H9 (cell line): ENCODE data around the gene SPOP. TPM values are rescaled to one million over a fixed set of nuclear protein-coding genes. Genes with fewer than 3 reads are reported as not detected.

Experiments used
- DNase-seq: peaks from one replicate; pipeline ENCODE4 v3.0.0-alpha.2; 2017
- H2AFZ ChIP-seq: one replicate; pipeline ENCODE4 v1.6.1; 2013; ENCODE audit warnings: mild to moderate bottlenecking, low read length, control low read depth, moderate library complexity
- H2AK5ac ChIP-seq: 2 replicates; pipeline ENCODE4 v1.6.1; 2013; ENCODE audit warnings: low read length, control low read depth, mixed read lengths; ENCODE audit not compliant: insufficient read length
- H2BK120ac ChIP-seq: one replicate; pipeline ENCODE4 v1.6.1; 2013; ENCODE audit warnings: low read depth, mild to moderate bottlenecking, low read length, control low read depth, inconsistent platforms; ENCODE audit not compliant: poor library complexity, severe bottlenecking
- H2BK12ac ChIP-seq: 2 replicates; pipeline ENCODE4 v1.6.1; 2013; ENCODE audit warnings: low read length, control low read depth, mixed read lengths, low read depth; ENCODE audit not compliant: insufficient read length
- H2BK15ac ChIP-seq: 2 replicates; pipeline ENCODE4 v1.6.1; 2013; ENCODE audit warnings: low read depth, low read length, control low read depth
- H2BK20ac ChIP-seq: one replicate; pipeline ENCODE4 v1.6.1; 2013; ENCODE audit warnings: low read depth, mild to moderate bottlenecking, low read length, control low read depth, inconsistent platforms; ENCODE audit not compliant: poor library complexity, severe bottlenecking
- H2BK5ac ChIP-seq: 2 replicates; pipeline ENCODE4 v1.6.1; 2013; ENCODE audit warnings: low read length, control low read depth, mixed read lengths; ENCODE audit not compliant: insufficient read length
- H3K14ac ChIP-seq: 2 replicates; pipeline ENCODE4 v1.6.1; 2013; ENCODE audit warnings: low read length, control low read depth; ENCODE audit not compliant: insufficient read depth
- H3K18ac ChIP-seq: 2 replicates; pipeline ENCODE4 v1.6.1; 2013; ENCODE audit warnings: low read depth, mild to moderate bottlenecking, mixed read lengths, low read length, control low read depth; ENCODE audit not compliant: insufficient read length
- H3K23ac ChIP-seq: 2 replicates; pipeline ENCODE4 v1.6.1; 2013; ENCODE audit warnings: low read length, control low read depth, mixed read lengths, low read depth; ENCODE audit not compliant: insufficient read length
- H3K23me2 ChIP-seq: 2 replicates; pipeline ENCODE4 v1.6.1; 2013; ENCODE audit warnings: low read depth, mild to moderate bottlenecking, mixed read lengths, low read length, control low read depth; ENCODE audit not compliant: insufficient read length, poor library complexity, severe bottlenecking
- H3K27ac ChIP-seq: 2 replicates; pipeline ENCODE4 v1.5.1; 2013; ENCODE audit warnings: low read length, control low read depth, mixed read lengths, low read depth; ENCODE audit not compliant: insufficient read length
- H3K27me3 ChIP-seq: 2 replicates; pipeline ENCODE4 v1.6.1; 2013; ENCODE audit warnings: low read length, control low read depth, inconsistent platforms; ENCODE audit not compliant: insufficient read depth
- H3K4ac ChIP-seq: 2 replicates; pipeline ENCODE4 v1.6.1; 2013; ENCODE audit warnings: low read depth, mild to moderate bottlenecking, control low read depth, inconsistent platforms, low read length, moderate library complexity
- H3K4me1 ChIP-seq: 2 replicates; pipeline ENCODE4 v1.6.1; 2013; ENCODE audit warnings: low read length, control low read depth, inconsistent platforms; ENCODE audit not compliant: insufficient read depth
- H3K4me2 ChIP-seq: 2 replicates; pipeline ENCODE4 v1.6.1; 2013; ENCODE audit warnings: low read length, control low read depth, mixed read lengths; ENCODE audit not compliant: insufficient read length, insufficient read depth
- H3K56ac ChIP-seq: 2 replicates; pipeline ENCODE4 v1.6.1; 2013; ENCODE audit warnings: low read depth, mild to moderate bottlenecking, mixed read lengths, low read length, control low read depth; ENCODE audit not compliant: insufficient read length
- H3K79me1 ChIP-seq: 2 replicates; pipeline ENCODE4 v1.6.1; 2013; ENCODE audit warnings: low read depth, mild to moderate bottlenecking, moderate library complexity, low read length, control low read depth, inconsistent platforms; ENCODE audit not compliant: insufficient read depth, poor library complexity, severe bottlenecking
- H3K79me2 ChIP-seq: 2 replicates; pipeline ENCODE4 v1.6.1; 2013; ENCODE audit warnings: low read length, control low read depth, inconsistent platforms; ENCODE audit not compliant: insufficient read depth
- H3K9ac ChIP-seq: 2 replicates; pipeline ENCODE4 v1.6.1; 2013; ENCODE audit warnings: low read length, control low read depth, mixed read lengths; ENCODE audit not compliant: insufficient read length; ENCODE audit errors: extremely low read depth
- H3K9me3 ChIP-seq: one replicate; pipeline ENCODE4 v1.6.1; 2013; ENCODE audit warnings: low read depth, low read length, inconsistent platforms; ENCODE audit not compliant: control insufficient read depth
- H3T11ph ChIP-seq: one replicate; pipeline ENCODE4 v1.6.1; 2013; ENCODE audit warnings: mild to moderate bottlenecking, low read length, control low read depth, inconsistent platforms
- H4K20me1 ChIP-seq: one replicate; pipeline ENCODE4 v1.6.1; 2013; ENCODE audit not compliant: control insufficient read depth, insufficient read length, insufficient read depth
- H4K5ac ChIP-seq: 2 replicates; pipeline ENCODE4 v1.6.1; 2013; ENCODE audit warnings: low read depth, mild to moderate bottlenecking, mixed read lengths, low read length, control low read depth; ENCODE audit not compliant: insufficient read length
- H4K8ac ChIP-seq: replicated peaks from 2 replicates; pipeline ENCODE4 v1.6.1; 2013; ENCODE audit warnings: low read length, control low read depth, mixed read lengths, low read depth; ENCODE audit not compliant: insufficient read length
- H4K91ac ChIP-seq: 2 replicates; pipeline ENCODE4 v1.6.1; 2013; ENCODE audit warnings: low read depth, mild to moderate bottlenecking, moderate library complexity, mixed read lengths, low read length, control low read depth; ENCODE audit not compliant: insufficient read length
- H3K27ac Mint-ChIP-seq, 3 experiments: 2 replicates in 2 of 3; 3 replicates in 1 of 3; pipeline ENCODE4 v1.8.0; 2020 to 2021; ENCODE audit warnings: mixed read lengths in 3 of 3, mild to moderate bottlenecking in 1 of 3, moderate library complexity in 1 of 3
- H3K27me3 Mint-ChIP-seq: 2 replicates; pipeline ENCODE4 v1.8.0; 2021; ENCODE audit warnings: low read depth, mild to moderate bottlenecking, moderate library complexity, mixed read lengths
- H3K36me3 Mint-ChIP-seq, 3 experiments: 2 replicates in 2 of 3; 3 replicates in 1 of 3; pipeline ENCODE4 v1.8.0; 2020 to 2021; ENCODE audit warnings: low read depth in 3 of 3, mixed read lengths in 3 of 3; ENCODE audit not compliant: insufficient read depth in 1 of 3
- H3K4me1 Mint-ChIP-seq, 2 experiments: 2 replicates each; pipeline ENCODE4 v1.8.0; 2020; ENCODE audit warnings: mixed read lengths in 2 of 2
- H3K4me3 Mint-ChIP-seq, 2 experiments: 2 replicates in 1 of 2; 3 replicates in 1 of 2; pipeline ENCODE4 v1.8.0; 2020 to 2021; ENCODE audit warnings: mild to moderate bottlenecking in 2 of 2, mixed read lengths in 2 of 2, moderate library complexity in 1 of 2
- H3K9me3 Mint-ChIP-seq, 2 experiments: 2 replicates in 1 of 2; 3 replicates in 1 of 2; pipeline ENCODE4 v1.8.0; 2020; ENCODE audit warnings: mild to moderate bottlenecking in 2 of 2, mixed read lengths in 2 of 2, moderate library complexity in 1 of 2
- CTCF ChIP-seq: fragments of 200-600 bp; sonication (generic); conservative IDR thresholded peaks from 3 replicates; pipeline ENCODE4 v1.8.0; 2021; ENCODE audit warnings: antibody characterized with exemption, mild to moderate bottlenecking
- WGBS: extraction: QIAGEN DNeasy Blood & Tissue Kit; methylation state at CpG from one replicate; pipeline ENCODE4 v1.1.7; 2013; ENCODE audit warnings: missing lambda C conversion rate, low lambda C conversion rate, mixed read lengths; ENCODE audit not compliant: insufficient read length; ENCODE audit errors: extremely low coverage; 5-methylcytosine and 5-hydroxymethylcytosine counted together
- total RNA-seq: library from RNA; stranded (reverse); gene quantifications from 2 replicates; pipeline ENCODE4 v1.2.1, GENCODE V29; 2021

Gene SPOP
- total RNA-seq, 1 experiment from 2014 or later = 33.7 TPM

- H3K4me3 Mint-ChIP-seq = no peak overlapping the region
Measured at GRCh38 chr17:49715216-49715615, 37.3 kb upstream of the SPOP start.

More at GRCh38 chr17:49715216-49715615, 37.3 kb upstream of the SPOP start:
- no peaks in the 10 kb centered on the region for H3K23me2 ChIP-seq
- H3K4me1 ChIP-seq = no peaks in the 10 kb centered on the region
- no peak overlapping the region for H3K23ac ChIP-seq
- H3K27ac ChIP-seq = no peak overlapping the region
- no peak overlapping the region for H2BK120ac ChIP-seq
- H3K27me3 ChIP-seq = no peaks in the 10 kb centered on the region
- no peak overlapping the region for H2BK5ac ChIP-seq
- Mint-ChIP-seq H3K4me1 (no peaks in the 10 kb centered on the region), H3K36me3 (peaks cover 28 to 65% (median 62%) of the 10 kb centered on the region in 3 experiments; a peak in 6 of 7 replicates), H3K27me3 (no peaks in the 10 kb centered on the region), H3K27ac (no peak overlapping the region), H3K9me3 (no peaks in the 10 kb centered on the region)
- H4K8ac ChIP-seq = no peak overlapping the region
- no peak overlapping the region for H2AK5ac ChIP-seq
- no peak overlapping the region for H2BK12ac ChIP-seq
- no peaks in the 10 kb centered on the region for H3K79me2 ChIP-seq
- H3K56ac ChIP-seq = no peak overlapping the region
- H2BK20ac ChIP-seq = no peak overlapping the region
- no peaks in the 10 kb centered on the region for H3K79me1 ChIP-seq
- no peak overlapping the region for H2BK15ac ChIP-seq
- no peak for DNase-seq
- H3K14ac ChIP-seq = no peak overlapping the region
- WGBS = no CpG with 5 or more reads among the region's 4 CpGs
- H2AFZ ChIP-seq = no peak overlapping the region
- no peak overlapping the region for H3K4ac ChIP-seq
- no peaks in the 10 kb centered on the region for H3K9me3 ChIP-seq
- H4K91ac ChIP-seq = no peak overlapping the region
- H4K5ac ChIP-seq = no peak overlapping the region
- no peak overlapping the region for H3K9ac ChIP-seq
- H3T11ph ChIP-seq = no peak overlapping the region
- TF ChIP-seq CTCF = no peak
- H3K18ac ChIP-seq = no peak overlapping the region
- H3K4me2 ChIP-seq = no peak overlapping the region
- H4K20me1 ChIP-seq = no peaks in the 10 kb centered on the region
